Measurements from ENCODE around the gene ANKRD28.
"Not testable (repeated sequence)": the region's sequence is repeated elsewhere in the genome, so short reads cannot be mapped to it uniquely, and the experiment has no call there.

The ANKRD28 gene

GRCh38 chr3:15634671-15635070 lies 163.1 kb downstream of the ANKRD28 start:
- no peak for DNase-seq (ENCODE audit: low spot score)

DNA sequence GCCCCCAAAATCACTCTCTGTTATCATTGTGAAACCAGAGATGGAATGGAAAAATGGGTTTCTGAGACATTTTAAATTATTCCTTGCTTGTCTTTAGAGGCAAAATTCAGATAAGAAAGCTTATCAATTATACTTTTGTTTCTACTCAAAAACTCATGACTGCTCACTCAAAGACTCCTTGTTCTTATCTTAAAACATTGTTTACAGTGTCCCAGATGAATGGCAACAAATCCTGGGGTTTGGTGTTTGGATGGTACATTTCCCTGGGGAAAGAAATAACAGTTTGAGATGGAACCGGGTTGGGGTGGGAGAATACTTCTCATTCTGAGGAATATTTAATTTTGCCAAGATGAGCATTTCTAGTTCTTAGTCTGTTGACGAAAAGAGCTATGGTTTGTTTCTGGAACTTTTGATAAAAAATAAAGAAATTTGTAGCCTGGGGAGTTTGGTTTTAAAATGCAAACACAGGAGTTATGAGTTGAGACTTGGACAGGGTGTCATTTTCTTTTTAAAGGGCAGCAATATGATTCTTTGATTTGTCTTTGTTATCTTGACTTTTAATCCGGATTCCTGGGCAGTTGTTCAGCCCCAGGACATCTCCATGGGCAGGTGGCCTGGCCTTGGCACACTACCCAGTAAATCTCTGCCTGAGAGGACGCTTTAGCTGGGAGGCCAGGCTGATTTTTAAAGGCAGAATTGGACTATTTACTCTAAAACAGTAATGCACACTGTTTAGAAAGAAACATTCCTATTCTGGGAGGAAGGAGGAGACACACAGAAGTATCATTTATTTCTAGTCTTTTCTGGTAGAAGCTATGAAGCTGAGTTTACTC lies 163.8 kb downstream of the ANKRD28 start:
- peak; percentile 58 for DNase-seq (ENCODE audit: low spot score)

- DNase-seq (ENCODE audit: low spot score), result no peak
These were observed 164.6 kb downstream of the ANKRD28 start for GRCh38 chr3:15633159-15633558.

- DNase-seq (ENCODE audit: low spot score), result no peak
These were observed 165.6 kb downstream of the ANKRD28 start for GRCh38 chr3:15632212-15632580.

- no peak for DNase-seq (ENCODE audit: low spot score)
These were observed 166.2 kb downstream of the ANKRD28 start for GRCh38 chr3:15631426-15632211.

GRCh38 chr3:15630646-15631350 lies 167.0 kb downstream of the ANKRD28 start:
- no peak for DNase-seq (ENCODE audit: low spot score)

- no peak for DNase-seq (ENCODE audit: low spot score)
These were observed 167.8 kb downstream of the ANKRD28 start for GRCh38 chr3:15629860-15630597.

DNA sequence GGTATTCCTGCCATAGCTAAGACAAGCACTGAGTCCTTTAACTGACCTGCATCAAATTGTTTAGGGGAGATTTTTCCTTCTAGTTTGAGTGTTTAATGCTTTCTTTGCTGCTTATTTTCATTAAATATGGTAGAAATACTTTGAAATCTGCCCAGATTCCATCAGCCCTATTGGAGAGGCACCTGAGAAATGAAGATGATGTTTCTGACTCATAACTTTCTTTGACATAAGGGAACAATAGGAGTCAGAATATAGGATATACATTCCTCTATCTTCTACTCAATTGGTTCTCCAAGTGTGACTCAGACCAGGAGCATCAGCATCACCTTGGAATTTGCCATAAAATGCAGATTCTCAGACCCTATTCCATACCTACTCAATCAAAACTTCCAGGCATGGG lies 168.8 kb downstream of the ANKRD28 start:
- DNase-seq (ENCODE audit: low spot score), result no peak

GRCh38 chr3:15623535-15624440 lies 174.0 kb downstream of the ANKRD28 start:
- DNase-seq (ENCODE audit: low spot score), result no peak

DNA sequence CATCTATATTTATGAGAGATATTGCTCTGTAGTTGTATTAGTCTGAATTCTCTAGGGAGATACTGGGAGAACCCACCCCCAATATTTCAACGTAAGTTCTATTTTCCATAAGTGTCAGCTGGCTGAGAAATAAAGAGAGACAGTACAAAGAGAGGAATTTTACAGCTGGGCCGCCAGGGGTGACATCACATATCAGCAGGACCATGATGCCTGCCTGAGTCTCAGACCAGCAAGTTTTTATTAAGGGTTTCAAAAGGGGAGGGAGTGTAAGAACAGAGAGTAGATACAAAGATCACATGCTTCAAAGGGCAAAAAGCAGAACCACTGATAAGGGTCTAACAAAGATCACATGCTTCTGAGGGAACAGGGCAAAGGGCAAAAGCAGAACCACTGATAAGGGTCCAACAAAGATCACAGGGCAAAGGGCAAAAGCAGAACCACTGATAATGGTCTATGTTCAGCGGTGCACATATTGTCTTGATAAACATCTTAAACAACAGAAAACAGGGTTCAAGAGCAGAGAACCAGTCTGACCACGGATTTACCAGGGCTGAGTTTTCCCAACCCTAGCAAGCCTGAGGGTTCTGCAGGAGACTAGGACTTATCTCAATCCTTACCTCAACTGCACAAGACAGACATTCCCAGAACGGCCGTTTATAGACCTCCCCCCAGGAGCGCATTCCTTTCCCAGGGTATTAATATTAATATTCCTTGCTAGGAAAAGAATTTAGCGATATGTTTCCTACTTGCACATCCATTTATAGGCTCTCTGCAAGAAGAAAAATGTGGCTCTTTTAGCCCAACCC lies 177.9 kb downstream of the ANKRD28 start:
- not testable (repeated sequence) for DNase-seq (ENCODE audit: low spot score)
